SU-DHL-6 (cell line): ENCODE measurements around the gene LONRF2.

Source experiments
- EZH2phosphoT487 ChIP-seq: fragments of 200-600 bp; sonication (generic), shearing (Covaris generic); conservative IDR thresholded peaks from 2 replicates; pipeline ENCODE4 v1.6.1; 2018; ENCODE audit warnings: mild to moderate bottlenecking, antibody characterized with exemption, low read length, moderate library complexity, mixed read lengths
- TF ChIP-seq, protein P1 (sequence below): fragments of 200-600 bp; sonication (generic); IDR thresholded peaks from one replicate; pipeline ENCODE4 v1.5.1; 2017; ENCODE audit warnings: antibody characterized with exemption, mild to moderate bottlenecking, low read length, moderate library complexity; ENCODE audit not compliant: insufficient read depth, poor library complexity, severe bottlenecking

DNA sequence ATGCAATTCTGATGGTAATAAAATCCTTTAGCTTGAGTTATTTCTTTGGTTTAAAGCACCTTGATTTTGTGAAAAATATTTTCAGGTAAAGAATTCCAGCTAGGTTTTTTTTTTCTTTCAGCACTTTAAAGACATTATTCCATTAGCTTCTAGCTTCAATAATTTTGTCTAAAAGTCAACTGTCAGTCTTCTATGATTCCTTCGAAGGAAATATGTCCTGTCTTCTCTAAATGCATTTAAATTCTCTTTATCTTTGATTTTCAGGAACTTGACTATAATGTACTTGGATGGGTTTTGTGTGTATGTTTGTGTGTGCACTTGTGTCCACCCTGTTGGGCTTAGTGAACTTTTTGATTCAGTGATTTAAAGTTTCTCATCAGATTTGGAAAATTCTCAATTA is 4.7 kb downstream of the LONRF2 start:
- TF ChIP-seq, protein P1, sequence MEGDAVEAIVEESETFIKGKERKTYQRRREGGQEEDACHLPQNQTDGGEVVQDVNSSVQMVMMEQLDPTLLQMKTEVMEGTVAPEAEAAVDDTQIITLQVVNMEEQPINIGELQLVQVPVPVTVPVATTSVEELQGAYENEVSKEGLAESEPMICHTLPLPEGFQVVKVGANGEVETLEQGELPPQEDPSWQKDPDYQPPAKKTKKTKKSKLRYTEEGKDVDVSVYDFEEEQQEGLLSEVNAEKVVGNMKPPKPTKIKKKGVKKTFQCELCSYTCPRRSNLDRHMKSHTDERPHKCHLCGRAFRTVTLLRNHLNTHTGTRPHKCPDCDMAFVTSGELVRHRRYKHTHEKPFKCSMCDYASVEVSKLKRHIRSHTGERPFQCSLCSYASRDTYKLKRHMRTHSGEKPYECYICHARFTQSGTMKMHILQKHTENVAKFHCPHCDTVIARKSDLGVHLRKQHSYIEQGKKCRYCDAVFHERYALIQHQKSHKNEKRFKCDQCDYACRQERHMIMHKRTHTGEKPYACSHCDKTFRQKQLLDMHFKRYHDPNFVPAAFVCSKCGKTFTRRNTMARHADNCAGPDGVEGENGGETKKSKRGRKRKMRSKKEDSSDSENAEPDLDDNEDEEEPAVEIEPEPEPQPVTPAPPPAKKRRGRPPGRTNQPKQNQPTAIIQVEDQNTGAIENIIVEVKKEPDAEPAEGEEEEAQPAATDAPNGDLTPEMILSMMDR: no peak
- TF ChIP-seq EZH2phosphoT487: no peak
